Testis (tissue), 3 donors: ENCODE measurements around the gene ZNF628. TPM values are rescaled to one million over a fixed set of nuclear protein-coding genes. Genes with fewer than 3 reads are reported as not detected.
"Not testable (repeated sequence)": the region's sequence is repeated elsewhere in the genome, so short reads cannot be mapped to it uniquely, and the experiment has no call there.

Experiments
- DNase-seq: peaks from one replicate; pipeline ENCODE4 v3.0.0-alpha.2; 2019
- H3K27ac ChIP-seq, 2 donors: fragments of 200-600 bp; sonication (generic); one replicate each; pipeline ENCODE4 v1.5.1; 2019
- H3K27me3 ChIP-seq: fragments of 200-600 bp; sonication (generic); one replicate; pipeline ENCODE4 v1.5.1; 2019
- H3K36me3 ChIP-seq: fragments of 200-600 bp; sonication (generic); one replicate; pipeline ENCODE4 v1.5.1; 2017; ENCODE audit warnings: low read depth; ENCODE audit errors: missing control alignments
- H3K4me1 ChIP-seq: fragments of 200-600 bp; sonication (generic); one replicate; pipeline ENCODE4 v1.5.1; 2019
- H3K4me3 ChIP-seq, 2 donors: fragments of 200-600 bp; sonication (generic); one replicate each; pipeline ENCODE4 v1.5.1; 2017 to 2019
- H3K9me3 ChIP-seq: fragments of 200-600 bp; sonication (generic); one replicate; pipeline ENCODE4 v1.5.1; 2017
- POLR2A ChIP-seq: fragments of 450-650 bp; IDR thresholded peaks from one replicate; pipeline ENCODE4 v1.6.1; 2017; ENCODE audit warnings: antibody characterized with exemption, mild to moderate bottlenecking, moderate library complexity
- WGBS, 2 donors: methylation state at CpG; one replicate each; pipeline ENCODE4 v1.1.5; 2018; 5-methylcytosine and 5-hydroxymethylcytosine counted together
- intact Hi-C: fragments of 100-400 bp; cut with DNase I; formaldehyde crosslinking; loops from one replicate; pipeline ENCODE4 v1.15.1; 2023; ENCODE audit warnings: low total_unique reads
- polyA plus RNA-seq: library from polyadenylated mRNA; stranded (reverse); fragments of 350-450 nt; fragmentation: Illumina TruSeq; extraction: RNeasy Lipid Tissue Mini Kit (QIAGEN cat#74804); gene quantifications from one replicate; pipeline ENCODE4 v1.2.3, GENCODE V29; 2014; ENCODE audit warnings: low read depth, low replicate concordance; ENCODE audit not compliant: insufficient read depth
- total RNA-seq, 2 donors: library from RNA; depleted of rRNA; stranded (reverse); fragments of >200 nt; gene quantifications; one replicate each; pipeline ENCODE4 v1.2.3, GENCODE V29; 2016
- TF ChIP-seq, protein P1 (sequence below), 3 experiments: fragments of 450-650 bp in 2 of 3; fragments of 200-600 bp in 1 of 3; sonication (generic) in 1 of 3; IDR thresholded peaks; one replicate each; pipeline ENCODE4 v1.5.1; 2016 to 2019; ENCODE audit warnings: antibody characterized with exemption in 3 of 3, mild to moderate bottlenecking in 2 of 3, moderate library complexity in 1 of 3

ZNF628 gene
- total and polyA plus RNA-seq, 3 donors from 2014 or later, result 31.3 to 53.7 (median 33.8) TPM

GRCh38 chr19:55447421-55448174 is 28.8 kb upstream of the ZNF628 start:
- DNase-seq, result no peak
- Histone ChIP-seq H3K4me1 (peaks cover 9% of the 10 kb centered on the region), H3K4me3 (no peak overlapping the region), H3K27ac (no peak overlapping the region), H3K27me3 (no peaks in the 10 kb centered on the region), H3K36me3 (no peaks in the 10 kb centered on the region), H3K9me3 (no peaks in the 10 kb centered on the region)
- intact Hi-C loops, result no loop called here
- no peak for TF ChIP-seq POLR2A
- TF ChIP-seq, protein P1, sequence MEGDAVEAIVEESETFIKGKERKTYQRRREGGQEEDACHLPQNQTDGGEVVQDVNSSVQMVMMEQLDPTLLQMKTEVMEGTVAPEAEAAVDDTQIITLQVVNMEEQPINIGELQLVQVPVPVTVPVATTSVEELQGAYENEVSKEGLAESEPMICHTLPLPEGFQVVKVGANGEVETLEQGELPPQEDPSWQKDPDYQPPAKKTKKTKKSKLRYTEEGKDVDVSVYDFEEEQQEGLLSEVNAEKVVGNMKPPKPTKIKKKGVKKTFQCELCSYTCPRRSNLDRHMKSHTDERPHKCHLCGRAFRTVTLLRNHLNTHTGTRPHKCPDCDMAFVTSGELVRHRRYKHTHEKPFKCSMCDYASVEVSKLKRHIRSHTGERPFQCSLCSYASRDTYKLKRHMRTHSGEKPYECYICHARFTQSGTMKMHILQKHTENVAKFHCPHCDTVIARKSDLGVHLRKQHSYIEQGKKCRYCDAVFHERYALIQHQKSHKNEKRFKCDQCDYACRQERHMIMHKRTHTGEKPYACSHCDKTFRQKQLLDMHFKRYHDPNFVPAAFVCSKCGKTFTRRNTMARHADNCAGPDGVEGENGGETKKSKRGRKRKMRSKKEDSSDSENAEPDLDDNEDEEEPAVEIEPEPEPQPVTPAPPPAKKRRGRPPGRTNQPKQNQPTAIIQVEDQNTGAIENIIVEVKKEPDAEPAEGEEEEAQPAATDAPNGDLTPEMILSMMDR (IDR thresholded peaks at IDR 0.05), result no peak
- WGBS, 2 donors, result 37% methylated on average over 8 to 16 of the region's 16 CpGs

- not testable (repeated sequence) for H3K27me3 ChIP-seq, DNase-seq
These were observed 28.3 kb upstream of the ZNF628 start for GRCh38 chr19:55448175-55448490.

DNA sequence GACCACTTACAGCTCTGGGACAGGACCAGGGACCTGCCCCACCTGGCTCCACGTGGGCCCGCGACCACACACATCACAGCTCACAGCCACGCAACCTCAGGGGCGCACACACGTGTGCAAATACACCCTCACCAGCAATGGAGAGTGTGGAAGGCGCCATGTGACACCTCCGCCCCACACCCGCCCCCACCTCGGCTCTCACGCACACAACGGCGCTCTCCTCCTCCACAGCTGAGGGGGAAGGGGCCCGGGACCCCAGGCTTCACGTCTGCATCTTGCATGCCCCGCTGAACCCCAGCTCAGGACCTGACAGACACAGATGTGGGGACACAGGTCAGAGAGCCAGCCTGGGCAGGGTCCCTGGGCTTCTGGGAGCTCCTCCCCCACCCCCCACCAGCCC is 26.9 kb upstream of the ZNF628 start:
- Histone ChIP-seq H3K4me3 (no peak overlapping the region), H3K27ac (no peak overlapping the region), H3K4me1 (peaks cover 25% of the 10 kb centered on the region), H3K9me3 (no peaks in the 10 kb centered on the region), H3K36me3 (no peaks in the 10 kb centered on the region), H3K27me3 (no peaks in the 10 kb centered on the region)
- TF ChIP-seq POLR2A, result no peak
- TF ChIP-seq, protein P1 (IDR thresholded peaks at IDR 0.05), result no peak
- no peak for DNase-seq
- intact Hi-C loops, result no loop called here
- 52% methylated on average over 6 of the region's 16 CpGs; no CpG with 5 or more reads in 1 of the 2 donors for WGBS, 2 donors

More at GRCh38 chr19:55448175-55448490, 28.3 kb upstream of the ZNF628 start:
- H3K36me3 ChIP-seq, intact Hi-C loops, H3K9me3 ChIP-seq, H3K4me3 ChIP-seq, H3K27ac ChIP-seq: not testable (repeated sequence)
- peaks cover 13% of the 10 kb centered on the region for H3K4me1 ChIP-seq
- WGBS, 2 donors, result 81 to 82% methylated on average over 5 of the region's 5 CpGs

DNA sequence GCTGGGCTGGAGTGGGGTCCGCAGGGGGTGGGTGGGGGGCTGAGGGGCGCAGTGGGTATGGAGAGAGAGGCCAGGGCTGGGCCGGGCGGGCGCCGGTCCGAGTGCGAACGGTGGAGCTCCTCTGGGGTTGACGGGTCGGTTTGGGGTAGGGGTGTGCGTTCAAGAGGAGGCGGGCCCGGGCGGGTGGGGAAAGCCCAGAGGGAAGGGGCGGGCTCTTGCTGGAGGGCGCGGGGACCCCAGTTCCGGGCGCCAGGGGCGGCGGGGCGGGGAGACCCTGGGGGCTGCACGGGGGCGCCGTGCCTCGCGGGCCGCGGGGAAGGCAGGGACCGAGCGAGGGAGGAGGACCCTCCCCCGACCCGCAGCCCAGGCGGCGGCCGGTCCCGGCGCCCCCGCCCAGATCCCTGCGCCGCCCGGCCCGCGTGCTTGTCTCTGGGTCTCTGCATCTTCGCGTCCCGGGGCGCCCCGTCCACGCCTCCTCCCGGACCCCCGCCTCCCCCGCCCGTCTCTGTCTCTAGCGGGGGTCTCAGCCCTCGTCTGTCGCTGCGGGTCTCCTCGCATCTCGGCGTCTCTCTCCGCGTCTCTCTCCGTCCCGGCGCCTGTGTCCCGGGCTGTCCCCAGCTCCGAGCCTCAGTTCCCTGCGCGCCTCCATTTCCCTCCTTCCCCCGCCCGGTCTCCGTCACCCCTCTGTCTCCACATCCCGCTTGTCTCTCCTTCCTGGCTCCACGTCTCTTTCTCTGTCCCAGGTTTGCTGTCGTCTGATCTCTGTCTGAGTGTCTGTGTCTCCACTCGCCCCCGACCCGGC is 25.1 kb upstream of the ZNF628 start:
- peaks cover 26% of the 10 kb centered on the region for H3K4me1 ChIP-seq
- 1% methylated on average over 43 to 79 of the region's 80 CpGs for WGBS, 2 donors

More for the DNA sequence above, 25.1 kb upstream of the ZNF628 start:
- H3K9me3 ChIP-seq, result no peaks in the 10 kb centered on the region
- intact Hi-C loops, result no loop called here
- H3K36me3 ChIP-seq, result no peaks in the 10 kb centered on the region
- H3K27ac ChIP-seq, result no peak overlapping the region
- no peak for DNase-seq
- no peaks in the 10 kb centered on the region for H3K27me3 ChIP-seq
- TF ChIP-seq POLR2A, result no peak
- TF ChIP-seq, protein P1 (IDR thresholded peaks at IDR 0.05), result no peak
- H3K4me3 ChIP-seq, result peak overlapping the region; percentile 7 to 39
